ENCODE measurements around the gene SYT15B.
"Not testable (repeated sequence)": the region's sequence is repeated elsewhere in the genome, so short reads cannot be mapped to it uniquely, and the experiment has no call there.

- TF ChIP-seq, protein P1, sequence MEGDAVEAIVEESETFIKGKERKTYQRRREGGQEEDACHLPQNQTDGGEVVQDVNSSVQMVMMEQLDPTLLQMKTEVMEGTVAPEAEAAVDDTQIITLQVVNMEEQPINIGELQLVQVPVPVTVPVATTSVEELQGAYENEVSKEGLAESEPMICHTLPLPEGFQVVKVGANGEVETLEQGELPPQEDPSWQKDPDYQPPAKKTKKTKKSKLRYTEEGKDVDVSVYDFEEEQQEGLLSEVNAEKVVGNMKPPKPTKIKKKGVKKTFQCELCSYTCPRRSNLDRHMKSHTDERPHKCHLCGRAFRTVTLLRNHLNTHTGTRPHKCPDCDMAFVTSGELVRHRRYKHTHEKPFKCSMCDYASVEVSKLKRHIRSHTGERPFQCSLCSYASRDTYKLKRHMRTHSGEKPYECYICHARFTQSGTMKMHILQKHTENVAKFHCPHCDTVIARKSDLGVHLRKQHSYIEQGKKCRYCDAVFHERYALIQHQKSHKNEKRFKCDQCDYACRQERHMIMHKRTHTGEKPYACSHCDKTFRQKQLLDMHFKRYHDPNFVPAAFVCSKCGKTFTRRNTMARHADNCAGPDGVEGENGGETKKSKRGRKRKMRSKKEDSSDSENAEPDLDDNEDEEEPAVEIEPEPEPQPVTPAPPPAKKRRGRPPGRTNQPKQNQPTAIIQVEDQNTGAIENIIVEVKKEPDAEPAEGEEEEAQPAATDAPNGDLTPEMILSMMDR (IDR thresholded peaks at IDR 0.05; ENCODE audit: extremely low read depth in 1 of 2, insufficient read depth in 1 of 2, low read depth in 1 of 2, low read length in 2 of 2): peak; percentile 20 to 55
- TF ChIP-seq POLR2A (IDR thresholded peaks at IDR 0.05; ENCODE audit: low read depth, low read length); POLR2AphosphoS5 (IDR thresholded peaks at IDR 0.05; ENCODE audit: insufficient read depth, low read depth, low read length); EZH2 (IDR thresholded peaks at IDR 0.05; ENCODE audit: borderline replicate concordance, low read depth, low read length, severe bottlenecking); GATA2 (IDR thresholded peaks at IDR 0.05; ENCODE audit: insufficient read depth, insufficient read length, low read depth, low read length); JUN (IDR thresholded peaks at IDR 0.05; ENCODE audit: borderline replicate concordance, insufficient read depth, insufficient read length, low read depth); MAX (IDR thresholded peaks at IDR 0.05; ENCODE audit: insufficient read depth, insufficient read length): not testable (repeated sequence)
These were observed 12.2 kb upstream of the SYT15B start for GRCh38 chr10:47775361-47776231.

Measured in endothelial cell of umbilical vein (primary cell).